IMR-90 (cell line): ENCODE results near the gene SLC4A11. TPM values are rescaled to one million over a fixed set of nuclear protein-coding genes. Genes with fewer than 3 reads are reported as not detected.

Source experiments
- ATAC-seq: fragments of 200-7000 bp; cut with Tn5 transposase; 2 replicates; pipeline ENCODE4 v1.9.1; 2020; ENCODE audit warnings: low read depth, mild to moderate bottlenecking, moderate library complexity
- BruUV-seq: library from RNA; stranded (reverse); fragments of 400-500 nt; replicated peaks from 2 replicates; lab custom pipeline; 2021; lab: Mats Ljungman, UMichigan
- CTCF ChIA-PET: fragments of 300-600 bp; formaldehyde crosslinking; extraction: SDS; loops from one replicate; lab custom pipeline; 2021; ENCODE audit warnings: antibody characterized with exemption; lab: Yijun Ruan, JAX
- POLR2A ChIA-PET: fragments of 300-600 bp; sonication (Branson Sonifier 250); formaldehyde crosslinking; loops from one replicate; lab custom pipeline; 2022; ENCODE audit warnings: antibody characterized with exemption; ENCODE audit not compliant: unreplicated experiment; lab: Charles Lee
- DNase-seq: peaks from one replicate; pipeline ENCODE4 v3.0.0; 2013
- H2AFZ ChIP-seq: replicated peaks from 2 replicates; pipeline ENCODE3; 2013; ENCODE audit warnings: low read length, mild to moderate bottlenecking; ENCODE audit not compliant: poor library complexity
- H2AK5ac ChIP-seq: 2 replicates; pipeline ENCODE4 v1.6.1; 2013; ENCODE audit warnings: low read depth, low read length, inconsistent platforms
- H2AK9ac ChIP-seq: replicated peaks from 2 replicates; pipeline ENCODE3; 2013; ENCODE audit warnings: mild to moderate bottlenecking, low read depth, low read length, moderate library complexity; ENCODE audit not compliant: poor library complexity
- H2BK120ac ChIP-seq: 2 replicates; pipeline ENCODE4 v1.6.1; 2013; ENCODE audit warnings: low read depth, low read length, inconsistent platforms
- H2BK15ac ChIP-seq: 3 replicates; pipeline ENCODE4 v1.6.1; 2013; ENCODE audit warnings: low read depth, low read length, inconsistent platforms
- H2BK20ac ChIP-seq: 2 replicates; pipeline ENCODE4 v1.6.1; 2013; ENCODE audit warnings: low read depth, mild to moderate bottlenecking, inconsistent platforms, low read length, moderate library complexity
- H2BK5ac ChIP-seq: 2 replicates; pipeline ENCODE4 v1.6.1; 2013; ENCODE audit warnings: mild to moderate bottlenecking, low read depth, low read length, inconsistent platforms; ENCODE audit not compliant: poor library complexity, severe bottlenecking
- H3K14ac ChIP-seq: replicated peaks from 2 replicates; pipeline ENCODE4 v1.6.1; 2013; ENCODE audit warnings: low read depth, low read length, inconsistent platforms
- H3K18ac ChIP-seq: 2 replicates; pipeline ENCODE4 v1.6.1; 2013; ENCODE audit warnings: low read depth, low read length, control low read depth
- H3K23ac ChIP-seq: 2 replicates; pipeline ENCODE4 v1.6.1; 2013; ENCODE audit warnings: low read depth, low read length, inconsistent platforms
- H3K27ac ChIP-seq: 2 replicates; pipeline ENCODE4 v1.5.1; 2013; ENCODE audit warnings: mild to moderate bottlenecking, control low read depth, low read length; ENCODE audit not compliant: insufficient read depth
- H3K27me3 ChIP-seq: 2 replicates; pipeline ENCODE4 v1.6.1; 2013; ENCODE audit warnings: low read length; ENCODE audit not compliant: control insufficient read depth, insufficient read depth
- H3K36me3 ChIP-seq: 2 replicates; pipeline ENCODE4 v1.6.1; 2013; ENCODE audit warnings: low read length, mixed read lengths; ENCODE audit not compliant: control insufficient read depth, insufficient read depth
- H3K4ac ChIP-seq: 2 replicates; pipeline ENCODE4 v1.6.1; 2013; ENCODE audit warnings: low read depth, low read length, inconsistent platforms
- H3K4me1 ChIP-seq: 2 replicates; pipeline ENCODE4 v1.6.1; 2013; ENCODE audit warnings: low read length, mixed read lengths; ENCODE audit not compliant: control insufficient read depth, insufficient read depth
- H3K4me2 ChIP-seq: 2 replicates; pipeline ENCODE4 v1.6.1; 2013; ENCODE audit warnings: low read depth, mild to moderate bottlenecking, control low read depth, low read length, moderate library complexity
- H3K4me3 ChIP-seq: 2 replicates; pipeline ENCODE4 v1.5.1; 2013; ENCODE audit warnings: low read depth, mild to moderate bottlenecking, control low read depth, low read length, moderate library complexity; ENCODE audit not compliant: insufficient read depth
- H3K56ac ChIP-seq: 2 replicates; pipeline ENCODE4 v1.6.1; 2013; ENCODE audit warnings: low read length, inconsistent platforms; ENCODE audit not compliant: insufficient read depth; ENCODE audit errors: extremely low read depth
- H3K79me1 ChIP-seq, 2 experiments: 2 replicates each; pipeline ENCODE4 v1.6.1; 2013; ENCODE audit warnings: low read length in 2 of 2, inconsistent platforms in 1 of 2, low read depth in 1 of 2
- H3K9ac ChIP-seq: 2 replicates; pipeline ENCODE4 v1.6.1; 2013; ENCODE audit warnings: low read depth, low read length, control low read depth
- H3K9me1 ChIP-seq: 2 replicates; pipeline ENCODE4 v1.6.1; 2013; ENCODE audit warnings: low read length, inconsistent platforms; ENCODE audit not compliant: insufficient read depth
- H3K9me3 ChIP-seq: 2 replicates; pipeline ENCODE4 v1.6.1; 2013; ENCODE audit warnings: low read length; ENCODE audit not compliant: control insufficient read depth, insufficient read depth
- H4K20me1 ChIP-seq: 2 replicates; pipeline ENCODE4 v1.6.1; 2013; ENCODE audit warnings: low read length, inconsistent platforms; ENCODE audit not compliant: insufficient read depth
- H4K5ac ChIP-seq: 2 replicates; pipeline ENCODE4 v1.6.1; 2013; ENCODE audit warnings: mild to moderate bottlenecking, low read depth, low read length, control low read depth
- H4K8ac ChIP-seq, 2 experiments: 2 replicates each; pipeline ENCODE4 v1.6.1; 2013; ENCODE audit warnings: low read depth in 2 of 2, low read length in 2 of 2, control low read depth in 1 of 2, inconsistent platforms in 1 of 2
- H4K91ac ChIP-seq: 2 replicates; pipeline ENCODE4 v1.6.1; 2013; ENCODE audit warnings: low read depth, low read length, inconsistent platforms; ENCODE audit not compliant: insufficient read depth
- BHLHE40 ChIP-seq: fragments of 150-350 bp; IDR thresholded peaks from 2 replicates; pipeline ENCODE4 v1.6.1; 2016; ENCODE audit warnings: mild to moderate bottlenecking, low read depth, low read length
- CEBPB ChIP-seq: IDR thresholded peaks from 2 replicates; pipeline ENCODE4 v1.6.1; 2012; ENCODE audit warnings: low read depth, low read length, improper control_type of control experiment
- CHD1 ChIP-seq: IDR thresholded peaks from 2 replicates; pipeline ENCODE4 v1.6.1; 2012; ENCODE audit warnings: low read depth, low read length, improper control_type of control experiment
- CTCF ChIP-seq: conservative IDR thresholded peaks from 2 replicates; pipeline ENCODE4 v1.5.1; 2012; ENCODE audit warnings: mild to moderate bottlenecking, low read depth, low read length, improper control_type of control experiment
- ELK1 ChIP-seq: fragments of 150-350 bp; IDR thresholded peaks from 2 replicates; pipeline ENCODE4 v1.6.1; 2016; ENCODE audit warnings: low read depth, mild to moderate bottlenecking, low read length, moderate library complexity, borderline replicate concordance
- FOS ChIP-seq: fragments of 150-350 bp; IDR thresholded peaks from 2 replicates; pipeline ENCODE4 v1.6.1; 2016; ENCODE audit warnings: low read depth, low read length
- MAFK ChIP-seq: IDR thresholded peaks from 2 replicates; pipeline ENCODE4 v1.6.1; 2012; ENCODE audit warnings: low read depth, low read length, improper control_type of control experiment
- MAZ ChIP-seq: IDR thresholded peaks from 2 replicates; pipeline ENCODE4 v1.6.1; 2012; ENCODE audit warnings: low read depth, mild to moderate bottlenecking, low read length, improper control_type of control experiment, moderate library complexity, borderline replicate concordance
- MXI1 ChIP-seq: IDR thresholded peaks from 2 replicates; pipeline ENCODE4 v1.6.1; 2012; ENCODE audit warnings: low read depth, mild to moderate bottlenecking, low read length, moderate library complexity, borderline replicate concordance
- NFE2L2 ChIP-seq: fragments of 150-350 bp; IDR thresholded peaks from 2 replicates; pipeline ENCODE4 v1.6.1; 2016; ENCODE audit warnings: low read depth, mild to moderate bottlenecking, low read length
- POLR2A ChIP-seq: IDR thresholded peaks from 2 replicates; pipeline ENCODE4 v1.6.1; 2012; ENCODE audit warnings: mild to moderate bottlenecking, low read depth, low read length
- RAD21 ChIP-seq: IDR thresholded peaks from 2 replicates; pipeline ENCODE4 v1.6.1; 2012; ENCODE audit warnings: low read length, improper control_type of control experiment
- RCOR1 ChIP-seq: IDR thresholded peaks from 2 replicates; pipeline ENCODE4 v1.6.1; 2012; ENCODE audit warnings: mild to moderate bottlenecking, low read length, improper control_type of control experiment; ENCODE audit not compliant: insufficient replicate concordance
- RFX5 ChIP-seq: IDR thresholded peaks from 2 replicates; pipeline ENCODE4 v1.8.0; 2012; ENCODE audit warnings: low read depth, mild to moderate bottlenecking, low read length, moderate library complexity
- SMC3 ChIP-seq: fragments of 150-350 bp; IDR thresholded peaks from 2 replicates; pipeline ENCODE4 v1.6.1; 2016; ENCODE audit warnings: low read depth, mild to moderate bottlenecking, antibody characterized with exemption, low read length, moderate library complexity
- USF2 ChIP-seq: fragments of 150-350 bp; IDR thresholded peaks from 2 replicates; pipeline ENCODE4 v1.6.1; 2017; ENCODE audit warnings: mild to moderate bottlenecking, antibody characterized with exemption, low read length, low read depth
- WGBS, 2 experiments: methylation state at CpG; one replicate each; pipeline versions ENCODE4 v1.1.5 to v1.1.7; 2013; ENCODE audit warnings: missing lambda C conversion rate in 2 of 2; ENCODE audit not compliant: insufficient read length in 1 of 2; ENCODE audit errors: extremely low coverage in 2 of 2; 5-methylcytosine and 5-hydroxymethylcytosine counted together
- dilution Hi-C: fragments of 300-500 bp; cut with HindIII; formaldehyde crosslinking; loops from one replicate; pipeline ENCODE4 v1.14.3; 2018; ENCODE audit warnings: low sequenced_read_pairs; ENCODE audit not compliant: unreplicated experiment
- in situ Hi-C: fragments of 300-500 bp; cut with MboI; formaldehyde crosslinking; loops from 3 replicates; pipeline ENCODE4 v1.14.3; 2019; ENCODE audit warnings: low sequenced_read_pairs, inconsistent platforms, mixed read lengths
- intact Hi-C: fragments of 100-400 bp; cut with micrococcal nuclease; formaldehyde crosslinking; loops from 2 replicates; pipeline ENCODE4 v1.10.0; 2022
- polyA plus RNA-seq, 3 experiments: library from polyadenylated mRNA; depleted of rRNA; stranded (reverse); fragments of >200 nt; gene quantifications; 2 replicates each; pipeline ENCODE4 v1.2.3, GENCODE V29; 2012; ENCODE audit warnings: low replicate concordance in 1 of 3
- total RNA-seq: library from RNA; depleted of rRNA; stranded (reverse); fragments of >200 nt; gene quantifications from 2 replicates; pipeline ENCODE4 v1.2.3, GENCODE V29; 2012

Gene SLC4A11
- total and polyA plus RNA-seq, 2 of the 4 experiments (the other 2 are of a cell fraction) = 0.36 to 0.79 TPM

- BruUV-seq = no TSS peak
- intact Hi-C loops = loop anchor here (1.0 kb wide), 1 partner anchor 58 kb away; no protein-coding TSS in a partner anchor
- ATAC-seq (0 out of 2 replicates have a peak, but pooled peaks have one; percentile 17), DNase-seq (no peak)
- H3K4me1 ChIP-seq = no peaks in the 10 kb centered on the region
- no peaks in the 10 kb centered on the region for H3K9me1 ChIP-seq
- H3K18ac ChIP-seq = no peak overlapping the region
- H4K20me1 ChIP-seq = no peaks in the 10 kb centered on the region
- H2AK5ac ChIP-seq = no peak overlapping the region
- TF ChIP-seq USF2 (no peak), CEBPB (no peak), CHD1 (no peak), RFX5 (no peak), CTCF (no peak), BHLHE40 (no peak), MXI1 (no peak), POLR2A (no peak), MAFK (no peak), ELK1 (no peak), RAD21 (no peak), MAZ (no peak), RCOR1 (no peak), SMC3 (no peak), NFE2L2 (no peak), FOS (no peak)
- H3K4me2 ChIP-seq = no peak overlapping the region
- no peak overlapping the region for H2AFZ ChIP-seq
- ChIA-PET CTCF (interaction anchor here (0.6 kb wide), 1 partner anchor 17 kb away, joined by 3 read pairs; no protein-coding TSS in a partner anchor), POLR2A (no interaction called here)
- no peak overlapping the region for H3K14ac ChIP-seq
- peaks cover 47% of the 10 kb centered on the region for H3K36me3 ChIP-seq
- H2BK15ac ChIP-seq = no peak overlapping the region
- no peak overlapping the region for H4K91ac ChIP-seq
- H4K8ac ChIP-seq = no peak overlapping the region
- no peaks in the 10 kb centered on the region for H3K9me3 ChIP-seq
- H3K23ac ChIP-seq = no peak overlapping the region
- H3K27ac ChIP-seq = no peak overlapping the region
- dilution Hi-C loops = no loop called here
- no peak overlapping the region for H4K5ac ChIP-seq
- H2BK5ac ChIP-seq = no peak overlapping the region
- no CpG with 5 or more reads among the region's 2 CpGs for WGBS, 2 experiments
- no peak overlapping the region for H3K4ac ChIP-seq
- no peak overlapping the region for H3K4me3 ChIP-seq
- H3K79me1 ChIP-seq = no peaks in the 10 kb centered on the region
- in situ Hi-C loops = no loop called here
- no peak overlapping the region for H3K9ac ChIP-seq
- H2BK20ac ChIP-seq = no peak overlapping the region
- no peaks in the 10 kb centered on the region for H3K27me3 ChIP-seq
- no peak overlapping the region for H2BK120ac ChIP-seq
- no peak overlapping the region for H3K56ac ChIP-seq
- H2AK9ac ChIP-seq = no peak overlapping the region
Observed at GRCh38 chr20:3275966-3276679, 37.1 kb upstream of the SLC4A11 start.
